ENCODE measurements around the gene OCIAD2. TPM values are rescaled to one million over a fixed set of nuclear protein-coding genes. Genes with fewer than 3 reads are reported as not detected.
"Not testable (repeated sequence)": the region's sequence is repeated elsewhere in the genome, so short reads cannot be mapped to it uniquely, and the experiment has no call there.

Gene OCIAD2
- total RNA-seq, 4 donors from 2014 or later = 3.3 to 9.5 (median 7.9) TPM

DNA sequence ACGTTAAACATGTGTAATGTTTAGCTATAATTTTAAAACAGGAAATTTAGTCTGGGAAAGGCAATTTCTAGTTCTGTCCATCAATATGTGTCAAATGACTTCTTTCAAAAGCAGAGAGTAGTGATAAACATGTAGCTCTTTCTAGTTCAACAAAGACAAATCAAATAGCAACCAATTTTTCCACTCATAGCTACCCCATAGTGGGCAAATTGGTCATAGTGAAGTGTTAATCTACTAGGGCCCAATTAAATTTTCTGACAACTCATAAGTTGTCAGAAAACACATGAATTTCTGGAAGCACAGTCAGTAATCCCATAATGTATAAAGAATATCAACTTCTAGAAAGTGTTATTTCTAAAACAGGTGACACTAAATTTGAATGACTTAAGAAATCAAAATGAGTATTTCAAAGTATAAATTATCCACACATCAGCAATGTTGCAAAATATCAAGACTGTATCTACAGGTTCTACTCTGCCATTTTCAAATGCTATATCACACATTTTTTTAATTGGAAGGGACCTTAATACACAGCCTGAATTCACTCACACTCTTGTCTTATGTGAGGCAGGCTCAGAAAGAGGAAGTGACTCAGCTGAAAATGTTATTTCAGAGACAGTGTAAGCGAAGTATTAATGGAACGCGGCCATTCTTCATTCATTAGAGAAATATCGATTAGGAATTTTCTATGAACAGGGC, 7.7 kb downstream of the OCIAD2 start:
- WGBS = 84% methylated on average over 5 of the region's 5 CpGs
- DNase-seq (ENCODE audit: extremely low spot score) = no peak
- Histone ChIP-seq H3K27me3 (no peaks in the 10 kb centered on the region), H3K36me3 (peaks cover 0 to 28% (median 14%) of the 10 kb centered on the region in 4 donors), H3K27ac (replicated peaks in 1 of 4) (no peak overlapping the region), H3K9me3 (no peaks in the 10 kb centered on the region), H3K4me3 (no peak overlapping the region), H3K4me1 (peaks cover 0 to 4% (median 0%) of the 10 kb centered on the region in 4 donors)
- no peak for TF ChIP-seq POLR2A (IDR thresholded peaks at IDR 0.05; ENCODE audit: low read depth)
- no peak for TF ChIP-seq EP300 (IDR thresholded peaks at IDR 0.05)
- TF ChIP-seq, protein P1, sequence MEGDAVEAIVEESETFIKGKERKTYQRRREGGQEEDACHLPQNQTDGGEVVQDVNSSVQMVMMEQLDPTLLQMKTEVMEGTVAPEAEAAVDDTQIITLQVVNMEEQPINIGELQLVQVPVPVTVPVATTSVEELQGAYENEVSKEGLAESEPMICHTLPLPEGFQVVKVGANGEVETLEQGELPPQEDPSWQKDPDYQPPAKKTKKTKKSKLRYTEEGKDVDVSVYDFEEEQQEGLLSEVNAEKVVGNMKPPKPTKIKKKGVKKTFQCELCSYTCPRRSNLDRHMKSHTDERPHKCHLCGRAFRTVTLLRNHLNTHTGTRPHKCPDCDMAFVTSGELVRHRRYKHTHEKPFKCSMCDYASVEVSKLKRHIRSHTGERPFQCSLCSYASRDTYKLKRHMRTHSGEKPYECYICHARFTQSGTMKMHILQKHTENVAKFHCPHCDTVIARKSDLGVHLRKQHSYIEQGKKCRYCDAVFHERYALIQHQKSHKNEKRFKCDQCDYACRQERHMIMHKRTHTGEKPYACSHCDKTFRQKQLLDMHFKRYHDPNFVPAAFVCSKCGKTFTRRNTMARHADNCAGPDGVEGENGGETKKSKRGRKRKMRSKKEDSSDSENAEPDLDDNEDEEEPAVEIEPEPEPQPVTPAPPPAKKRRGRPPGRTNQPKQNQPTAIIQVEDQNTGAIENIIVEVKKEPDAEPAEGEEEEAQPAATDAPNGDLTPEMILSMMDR (IDR thresholded peaks at IDR 0.05) = no peak
- TF ChIP-seq POLR2AphosphoS5 (IDR thresholded peaks at IDR 0.05) = no peak
- intact Hi-C loops (cut with DNase I) = no loop called here

DNA sequence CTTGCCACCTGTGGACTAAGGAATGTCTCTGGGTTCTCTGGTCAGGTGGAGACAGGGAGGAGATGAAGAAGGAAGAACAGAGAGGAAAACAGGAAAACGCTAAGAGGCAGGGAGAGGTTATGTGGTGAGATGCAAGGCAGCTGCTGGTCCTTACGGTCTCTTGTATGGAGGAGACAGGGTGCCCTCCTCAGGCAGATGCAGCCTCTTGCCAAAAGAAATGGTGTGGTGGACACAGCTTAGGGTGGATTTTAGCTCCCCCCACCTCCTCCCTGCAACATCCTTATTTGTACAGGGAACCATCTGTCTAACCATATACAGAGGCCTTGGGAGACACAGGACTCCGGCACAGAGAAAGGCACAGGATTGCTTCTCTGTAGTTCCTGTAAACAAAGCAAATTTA, 9.7 kb downstream of the OCIAD2 start:
- 80% methylated on average over 3 of the region's 3 CpGs for WGBS
- intact Hi-C loops (cut with DNase I) = no loop called here
- Histone ChIP-seq H3K4me3 (no peak overlapping the region), H3K36me3 (peaks cover 0 to 33% (median 17%) of the 10 kb centered on the region in 4 donors), H3K9me3 (no peaks in the 10 kb centered on the region), H3K27me3 (no peaks in the 10 kb centered on the region), H3K27ac (replicated peaks in 1 of 4) (no peak overlapping the region), H3K4me1 (peaks cover 0 to 4% (median 0%) of the 10 kb centered on the region in 4 donors)
- no peak for DNase-seq (ENCODE audit: extremely low spot score)
- TF ChIP-seq POLR2A (IDR thresholded peaks at IDR 0.05; ENCODE audit: low read depth) (no peak), EP300 (IDR thresholded peaks at IDR 0.05) (no peak), POLR2AphosphoS5 (IDR thresholded peaks at IDR 0.05) (no peak)
- TF ChIP-seq, protein P1 (IDR thresholded peaks at IDR 0.05) = no peak

DNA sequence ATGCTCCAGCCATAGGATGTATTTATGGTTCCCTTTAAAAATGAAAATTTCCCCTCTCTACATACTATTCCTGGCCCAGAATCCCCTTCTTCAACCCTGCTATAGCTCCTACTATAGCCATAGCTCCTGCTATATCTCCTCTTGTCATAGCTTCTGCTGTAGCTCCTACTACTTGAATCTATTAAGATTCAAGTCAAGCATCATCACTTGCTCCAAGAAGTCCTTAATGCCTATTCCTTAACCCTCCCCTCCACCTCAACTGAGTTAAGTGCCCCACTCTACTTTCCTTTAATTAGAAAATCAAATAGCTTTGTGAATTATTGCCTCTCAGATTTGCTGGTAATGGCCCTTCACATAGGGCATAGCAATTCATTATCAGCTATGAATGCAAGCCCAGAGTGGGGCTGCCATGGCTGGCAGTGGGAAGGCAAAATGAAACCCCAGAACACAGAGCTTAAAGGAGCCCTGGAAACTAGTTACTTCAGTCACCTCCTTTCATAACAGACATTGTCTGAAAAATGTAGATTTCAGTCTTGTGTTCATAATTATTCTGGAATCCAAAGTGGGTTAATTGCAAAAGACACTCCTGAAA, 15.4 kb downstream of the OCIAD2 start:
- no peak for DNase-seq (ENCODE audit: extremely low spot score)
- Histone ChIP-seq H3K27ac (replicated peaks in 1 of 4) (no peak overlapping the region), H3K9me3 (no peaks in the 10 kb centered on the region), H3K36me3 (peaks cover 0 to 35% (median 16%) of the 10 kb centered on the region in 4 donors), H3K4me3 (no peak overlapping the region), H3K27me3 (no peaks in the 10 kb centered on the region), H3K4me1 (no peaks in the 10 kb centered on the region)
- TF ChIP-seq, protein P1 (IDR thresholded peaks at IDR 0.05) = no peak
- TF ChIP-seq POLR2A (IDR thresholded peaks at IDR 0.05; ENCODE audit: low read depth) (no peak), EP300 (IDR thresholded peaks at IDR 0.05) (no peak), POLR2AphosphoS5 (IDR thresholded peaks at IDR 0.05) (no peak)
- intact Hi-C loops (cut with DNase I) = no loop called here

DNA sequence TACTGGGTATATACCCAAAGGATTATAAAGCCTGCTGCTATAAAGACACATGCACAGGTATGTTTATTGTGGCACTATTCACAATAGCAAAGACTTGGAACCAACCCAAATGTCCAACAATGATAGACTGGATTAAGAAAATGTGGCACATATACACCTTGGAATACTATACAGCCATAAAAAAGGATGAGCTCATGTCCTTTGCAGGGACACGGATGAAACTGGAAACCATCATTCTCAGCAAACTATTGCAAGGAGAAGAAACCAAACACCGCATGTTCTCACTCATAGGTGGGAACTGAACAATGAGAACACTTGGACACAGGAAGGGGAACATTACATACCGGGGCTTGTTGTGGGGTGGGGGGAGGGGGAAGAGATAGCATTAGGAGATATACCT, 16.8 kb downstream of the OCIAD2 start:
- DNase-seq (ENCODE audit: extremely low spot score); H3K9me3 ChIP-seq; intact Hi-C loops (cut with DNase I); H3K4me3 ChIP-seq; H3K27ac ChIP-seq (replicated peaks in 1 of 4); H3K27me3 ChIP-seq; H3K4me1 ChIP-seq: not testable (repeated sequence)
- 100% methylated on average over 3 of the region's 3 CpGs for WGBS
- peaks cover 0 to 21% (median 12%) of the 10 kb centered on the region in 4 donors for H3K36me3 ChIP-seq

DNA sequence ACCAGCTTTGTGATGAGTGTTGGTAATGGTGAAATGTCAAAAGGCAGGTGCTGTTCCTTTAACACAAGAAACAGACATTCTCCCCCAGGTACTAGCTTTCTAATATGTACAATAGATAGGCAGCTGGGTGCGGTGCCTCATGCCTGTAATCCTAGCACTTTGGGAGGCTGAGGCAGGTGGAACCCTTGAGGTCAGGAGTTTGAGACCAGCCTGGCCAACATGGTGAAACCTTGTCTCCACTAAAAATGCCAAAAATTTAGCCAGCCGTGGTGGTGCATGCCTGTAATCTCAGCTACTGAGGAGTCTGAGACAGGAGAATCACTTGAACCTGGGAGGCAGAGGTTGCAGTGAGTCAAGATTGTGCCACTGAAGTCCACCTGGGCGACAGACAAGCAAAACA, 24.9 kb downstream of the OCIAD2 start:
- DNase-seq (ENCODE audit: extremely low spot score); intact Hi-C loops (cut with DNase I): not testable (repeated sequence)
- WGBS = 84% methylated on average over 3 of the region's 3 CpGs

More for the DNA sequence above, 24.9 kb downstream of the OCIAD2 start:
- not testable (repeated sequence) for H3K27ac ChIP-seq (replicated peaks in 1 of 4); H3K4me1 ChIP-seq; H3K9me3 ChIP-seq; H3K36me3 ChIP-seq; H3K4me3 ChIP-seq; H3K27me3 ChIP-seq
